GM18520 (cell line): ENCODE results near the gene ATXN10.
"Not testable (repeated sequence)": the region's sequence is repeated elsewhere in the genome, so short reads cannot be mapped to it uniquely, and the experiment has no call there.

Source experiments
- ATAC-seq: cut with Tn5 transposase; IDR thresholded peaks from one replicate; pipeline ENCODE4 v1.9.1; 2021; ENCODE audit not compliant: unreplicated experiment

Gene ATXN10, protein sequence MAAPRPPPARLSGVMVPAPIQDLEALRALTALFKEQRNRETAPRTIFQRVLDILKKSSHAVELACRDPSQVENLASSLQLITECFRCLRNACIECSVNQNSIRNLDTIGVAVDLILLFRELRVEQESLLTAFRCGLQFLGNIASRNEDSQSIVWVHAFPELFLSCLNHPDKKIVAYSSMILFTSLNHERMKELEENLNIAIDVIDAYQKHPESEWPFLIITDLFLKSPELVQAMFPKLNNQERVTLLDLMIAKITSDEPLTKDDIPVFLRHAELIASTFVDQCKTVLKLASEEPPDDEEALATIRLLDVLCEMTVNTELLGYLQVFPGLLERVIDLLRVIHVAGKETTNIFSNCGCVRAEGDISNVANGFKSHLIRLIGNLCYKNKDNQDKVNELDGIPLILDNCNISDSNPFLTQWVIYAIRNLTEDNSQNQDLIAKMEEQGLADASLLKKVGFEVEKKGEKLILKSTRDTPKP

GRCh38 chr22:45671783-45672563 lies at the start of gene ATXN10:
ATXN10 (plus strand) TSS chr22:45671834; CDS start chr22:45672064, 230 bp downstream.
- no peak for ATAC-seq

DNA sequence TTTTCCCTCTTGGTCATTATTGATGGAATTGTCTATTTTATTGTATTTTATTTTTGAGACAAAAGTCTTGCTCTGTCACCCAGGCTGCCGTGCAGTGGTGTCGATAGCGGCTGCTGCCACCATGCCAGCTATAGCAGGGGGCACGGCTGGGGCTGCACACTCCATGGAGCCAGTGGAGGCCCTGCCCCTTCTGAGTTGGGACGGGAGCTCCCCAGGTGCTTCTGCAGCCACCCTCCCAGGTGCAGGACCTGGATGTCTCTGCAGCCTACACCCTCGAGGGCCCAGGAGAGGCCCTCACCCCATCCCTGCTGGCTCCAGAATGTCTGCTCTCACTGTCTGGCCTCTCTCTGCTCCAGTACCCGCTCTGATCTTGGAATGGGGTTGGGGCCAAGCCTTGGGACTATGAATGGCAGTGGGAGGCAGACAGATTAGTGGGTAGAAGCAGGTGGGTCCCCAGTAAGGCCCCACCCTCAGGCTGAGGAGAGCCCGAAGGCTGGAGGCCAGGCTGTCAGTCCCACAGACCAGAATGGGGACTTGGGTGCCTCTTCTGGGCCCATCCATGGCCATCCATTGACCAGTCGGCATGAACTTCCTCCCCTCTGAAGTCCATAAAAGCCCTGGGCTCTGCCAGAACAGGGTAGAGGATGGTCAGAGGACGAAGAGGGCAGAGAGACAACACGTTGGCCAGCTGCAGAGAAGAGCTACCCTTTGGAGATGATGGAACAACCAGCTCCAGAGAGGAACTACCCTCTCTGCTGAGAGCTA lies 49.6 kb upstream of the ATXN10 start:
- ATAC-seq, result no peak

- not testable (repeated sequence) for ATAC-seq
Observed at GRCh38 chr22:45623464-45624145, 48.0 kb upstream of the ATXN10 start.

- ATAC-seq, result no peak
Observed at GRCh38 chr22:45626198-45626651, 45.4 kb upstream of the ATXN10 start.

- ATAC-seq, result no peak
Observed at GRCh38 chr22:45627489-45628233, 44.0 kb upstream of the ATXN10 start.

GRCh38 chr22:45628515-45628914 lies 43.1 kb upstream of the ATXN10 start:
- no peak for ATAC-seq

DNA sequence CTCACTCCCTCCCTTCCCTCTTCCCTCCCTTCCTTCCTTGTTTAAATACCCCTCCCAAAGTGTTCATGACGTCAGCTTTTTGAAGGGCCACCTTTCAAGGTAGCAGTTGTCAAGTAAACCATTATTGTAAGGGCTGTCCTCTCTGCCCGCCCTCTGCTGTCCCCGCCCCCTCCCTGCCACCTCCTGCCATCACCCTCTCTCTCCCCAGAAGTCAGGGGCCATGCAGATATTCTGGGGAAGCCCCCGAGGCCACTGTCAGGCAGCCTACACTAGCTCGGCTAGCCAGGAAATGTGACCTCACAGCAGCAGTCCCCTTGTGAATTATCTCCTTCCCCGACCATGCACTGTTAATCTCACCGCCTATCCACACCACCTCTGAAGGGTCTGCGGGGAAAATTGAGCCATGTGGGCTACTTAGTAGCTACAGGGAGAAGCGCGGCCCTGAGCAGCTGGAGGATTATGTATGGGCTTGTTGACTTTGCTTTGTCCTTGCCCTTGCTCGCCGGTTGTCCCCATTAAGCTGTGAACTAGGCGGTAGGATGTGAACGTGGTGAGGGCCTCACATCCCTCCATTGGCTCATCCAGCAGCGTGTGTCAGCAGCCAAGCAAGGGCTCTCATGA lies 42.1 kb upstream of the ATXN10 start:
- no peak for ATAC-seq

- ATAC-seq, result no peak
Observed at GRCh38 chr22:45630436-45630835, 41.2 kb upstream of the ATXN10 start.

DNA sequence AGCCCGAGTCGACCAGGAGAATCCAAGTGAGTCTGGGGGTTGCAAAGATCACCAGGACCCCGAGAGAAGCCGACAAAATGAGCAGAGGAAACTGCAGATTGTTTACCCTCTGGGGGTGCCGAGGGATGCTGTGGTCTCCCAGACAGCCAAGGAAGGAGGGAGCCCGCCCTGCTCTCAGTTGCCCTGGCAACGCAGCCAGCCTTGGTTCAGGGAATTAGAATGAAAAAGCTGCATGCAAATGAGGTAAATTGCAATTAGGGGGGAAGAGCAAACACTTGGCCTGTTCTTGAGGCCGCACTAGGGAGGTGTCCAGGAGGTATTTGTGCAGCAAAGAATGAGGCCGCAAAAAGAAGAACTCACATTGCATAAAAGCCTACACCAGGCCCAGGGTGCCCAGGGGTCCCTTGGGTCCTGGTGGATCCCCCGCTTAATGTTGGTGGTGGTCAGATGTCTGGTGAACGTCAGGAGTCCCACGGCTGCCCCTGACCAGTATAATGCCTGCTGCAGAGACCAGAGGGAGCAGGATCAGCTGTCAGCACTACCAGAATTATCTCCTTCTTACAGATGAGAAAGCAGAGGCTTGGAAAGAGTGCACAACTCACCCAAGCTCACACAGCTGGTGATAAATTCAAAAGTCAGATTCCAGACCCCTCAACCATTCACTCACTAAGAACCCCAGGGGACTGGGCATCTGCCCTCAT lies 40.3 kb upstream of the ATXN10 start:
- ATAC-seq, result no peak

DNA sequence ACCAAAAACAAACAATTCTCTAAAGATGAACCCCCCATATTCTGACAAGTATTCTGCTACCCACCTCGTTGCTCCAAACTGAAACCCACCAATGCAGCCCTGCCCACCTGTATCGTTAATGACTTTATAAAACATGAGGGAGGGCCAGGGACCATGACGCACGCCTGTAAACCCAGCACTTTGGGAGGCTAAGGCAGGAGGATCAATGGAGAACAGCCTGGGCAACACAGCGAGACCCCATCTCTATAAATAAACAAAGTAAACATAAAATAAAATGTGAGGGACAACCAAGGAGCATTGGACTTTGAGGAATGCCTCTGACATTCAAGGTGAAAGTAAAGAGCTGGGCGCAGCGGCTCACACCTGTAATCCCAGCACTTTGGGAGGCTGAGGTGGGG lies 39.8 kb upstream of the ATXN10 start:
- ATAC-seq, result no peak

DNA sequence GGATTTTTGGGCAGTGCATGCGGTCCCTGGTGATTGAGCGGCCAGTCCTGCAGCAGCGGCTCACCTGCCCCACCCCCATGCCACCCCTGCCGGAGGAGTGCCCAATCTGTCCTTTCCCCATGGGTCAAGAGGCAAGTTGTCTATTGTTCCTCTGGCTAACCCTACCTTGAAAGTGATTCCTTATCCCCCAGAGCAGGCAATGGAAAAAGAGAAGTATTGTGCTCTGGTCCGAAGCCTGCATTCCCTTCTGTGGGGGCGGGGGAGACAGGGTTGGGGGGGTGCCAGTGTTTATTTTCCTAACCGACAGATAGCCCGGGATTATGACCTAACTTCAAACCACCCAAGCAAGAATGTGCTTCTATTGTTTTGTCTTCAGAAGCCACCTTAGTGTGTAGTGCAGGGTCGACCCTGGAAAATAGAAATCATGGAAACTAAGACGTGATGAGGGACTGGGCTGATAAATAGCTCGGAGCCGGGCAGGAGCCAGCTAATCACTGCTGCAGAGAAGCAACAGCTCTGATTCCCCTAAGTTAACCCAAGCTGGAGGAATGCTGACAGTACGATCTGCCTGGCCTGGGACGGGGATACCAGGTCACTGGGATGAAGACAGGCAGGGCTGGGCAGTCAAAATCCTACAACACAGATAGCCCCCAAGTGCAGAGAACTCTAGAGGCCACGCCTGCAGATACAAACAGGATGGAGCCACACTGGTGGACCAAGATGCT lies 38.7 kb upstream of the ATXN10 start:
- no peak for ATAC-seq

GRCh38 chr22:45636683-45637082 lies 35.0 kb upstream of the ATXN10 start:
- ATAC-seq, result no peak

DNA sequence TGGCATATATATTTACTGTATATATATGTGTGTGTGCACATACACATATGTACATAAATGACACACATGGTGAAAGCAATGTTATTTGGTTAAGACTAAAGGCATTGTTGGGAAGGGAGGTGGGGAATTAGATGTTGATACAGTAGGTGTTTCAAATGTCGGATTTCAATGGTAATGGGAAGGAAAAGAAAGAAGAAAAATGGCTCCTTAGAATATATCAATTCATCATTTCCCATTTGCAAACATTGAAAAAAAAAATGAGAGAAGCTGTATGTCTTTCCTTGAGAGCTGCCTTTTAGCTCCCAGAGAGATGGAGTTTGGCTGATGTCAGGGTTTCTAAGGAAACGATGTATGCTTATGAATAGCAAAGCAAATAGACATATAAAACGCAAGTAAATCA lies 33.4 kb upstream of the ATXN10 start:
- ATAC-seq, result no peak

DNA sequence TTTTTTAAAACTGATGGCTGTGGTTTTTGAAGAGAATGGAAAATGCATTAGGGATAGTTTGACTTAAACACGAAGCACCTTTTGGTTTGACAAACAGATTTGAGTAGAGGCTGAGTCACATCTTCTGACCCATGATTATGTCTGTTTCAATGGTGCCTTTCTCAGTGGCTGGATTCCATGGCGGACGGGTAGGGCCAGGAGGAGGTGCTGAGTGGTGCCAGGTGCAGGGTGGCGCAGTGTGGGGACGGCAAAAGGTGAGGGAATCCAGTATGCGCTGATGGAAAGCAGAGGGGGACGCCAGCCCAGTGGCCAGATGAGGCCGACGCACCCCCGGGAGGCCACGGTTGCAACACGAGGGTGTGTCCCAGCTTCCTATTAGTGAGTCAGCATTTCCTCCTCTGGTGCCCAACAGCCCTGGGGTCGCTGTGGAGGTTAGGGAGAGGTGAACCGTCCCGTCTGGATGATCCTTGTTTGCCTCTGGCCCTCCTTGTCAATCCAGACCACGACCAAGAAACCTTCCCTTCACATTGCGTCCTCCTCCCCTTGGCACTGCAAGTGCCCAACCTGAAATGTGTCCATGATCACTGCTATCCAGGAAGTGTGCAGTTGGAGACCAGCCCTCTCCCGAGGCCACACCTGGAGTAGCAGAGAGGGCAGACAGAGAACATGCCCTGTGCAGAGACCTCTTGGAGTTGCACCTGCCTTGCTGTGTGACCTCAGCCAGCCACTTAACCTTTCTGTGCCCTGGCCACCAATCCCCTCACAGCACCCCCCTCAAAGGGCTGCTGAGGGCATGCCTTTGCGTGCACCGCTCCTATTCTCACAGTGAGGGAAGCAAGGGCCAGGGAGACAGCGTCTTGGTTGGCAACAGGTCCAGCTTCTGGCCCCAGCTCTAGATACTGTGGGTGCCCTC lies 32.5 kb upstream of the ATXN10 start:
- ATAC-seq, result no peak

- ATAC-seq, result no peak
Observed at GRCh38 chr22:45639747-45640102, 31.9 kb upstream of the ATXN10 start.

DNA sequence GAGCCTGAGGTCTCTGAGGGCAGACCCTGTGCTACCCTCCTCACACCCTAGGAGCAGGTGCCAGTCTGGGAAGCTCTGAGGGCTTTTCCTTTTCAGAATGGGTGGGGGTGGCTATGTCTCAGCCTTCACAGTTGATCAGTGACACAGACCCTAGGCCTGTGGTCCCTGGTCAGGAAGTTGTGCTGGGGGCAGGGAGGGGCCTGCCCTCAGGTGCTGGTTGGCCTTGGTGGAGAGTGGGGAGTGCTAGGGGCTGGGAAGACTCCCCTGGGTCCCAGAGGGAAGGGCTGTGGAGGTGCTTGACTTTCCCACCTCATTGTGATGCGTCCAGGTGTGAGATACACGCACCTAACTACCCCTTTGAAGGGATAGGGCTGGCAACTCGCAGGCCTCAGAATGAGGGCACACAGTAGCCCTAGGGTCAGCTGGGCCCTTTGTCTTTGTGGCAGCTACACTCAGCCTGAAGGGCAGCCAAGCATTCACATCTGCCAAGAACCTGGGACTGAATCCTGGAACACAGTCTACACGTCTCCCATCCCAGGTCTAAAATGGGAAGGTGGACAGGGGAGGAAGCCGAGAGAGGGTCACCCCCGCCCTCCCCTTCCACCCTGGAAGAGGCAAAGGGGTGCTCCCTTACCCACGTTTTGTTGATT lies 31.2 kb upstream of the ATXN10 start:
- no peak for ATAC-seq
